GM18520 (cell line): ENCODE data around the gene LRRC59.
A peak's percentile ranks its signal among the peaks of the same experiment; 100 is the strongest.
"Not testable (repeated sequence)": the region's sequence is repeated elsewhere in the genome, so short reads cannot be mapped to it uniquely, and the experiment has no call there.

ENCODE experiments used
- ATAC-seq: cut with Tn5 transposase; IDR thresholded peaks from one replicate; pipeline ENCODE4 v1.9.1; 2021; ENCODE audit not compliant: unreplicated experiment

The LRRC59 gene

GRCh38 chr17:50397111-50397918 lies at the start of gene LRRC59:
Gene LRRC59, minus strand, starts transcription at chr17:50397523. Its CDS starts 206 bp downstream, at chr17:50397317.
- peak; percentile 87 for ATAC-seq

- no peak for ATAC-seq
These were observed 48.5 kb upstream of the LRRC59 start for GRCh38 chr17:50445730-50446325.

- ATAC-seq: no peak
These were observed 47.8 kb upstream of the LRRC59 start for GRCh38 chr17:50444841-50445715.

- no peak for ATAC-seq
These were observed 46.2 kb upstream of the LRRC59 start for GRCh38 chr17:50443505-50443974.

GRCh38 chr17:50440838-50441829 lies 43.8 kb upstream of the LRRC59 start:
- ATAC-seq: no peak

- no peak for ATAC-seq
These were observed 43.0 kb upstream of the LRRC59 start for GRCh38 chr17:50440172-50440837.

- no peak for ATAC-seq
These were observed 41.7 kb upstream of the LRRC59 start for GRCh38 chr17:50439008-50439407.

GRCh38 chr17:50437409-50437808 lies 40.1 kb upstream of the LRRC59 start:
- ATAC-seq: no peak

GRCh38 chr17:50432125-50432762 lies 34.9 kb upstream of the LRRC59 start:
- no peak for ATAC-seq

GRCh38 chr17:50430821-50431618 lies 33.7 kb upstream of the LRRC59 start:
- no peak for ATAC-seq

GRCh38 chr17:50429793-50430192 lies 32.5 kb upstream of the LRRC59 start:
- no peak for ATAC-seq

- ATAC-seq: no peak
These were observed 31.6 kb upstream of the LRRC59 start for GRCh38 chr17:50428831-50429424.

- not testable (repeated sequence) for ATAC-seq
These were observed 30.8 kb upstream of the LRRC59 start for GRCh38 chr17:50428126-50428525.

- ATAC-seq: no peak
These were observed 29.8 kb upstream of the LRRC59 start for GRCh38 chr17:50426814-50427787.

- ATAC-seq: no peak
These were observed 29.1 kb upstream of the LRRC59 start for GRCh38 chr17:50426472-50426782.

- ATAC-seq: no peak
These were observed 28.6 kb upstream of the LRRC59 start, which contains the start of gene ACSF2 for GRCh38 chr17:50425682-50426471. Gene ACSF2, plus strand, starts transcription at chr17:50426218. Its CDS starts 44 bp downstream, at chr17:50426262.
